HG02610 (cell line): ENCODE data around the gene SLC39A11.

ENCODE experiments used
- ATAC-seq: cut with Tn5 transposase; IDR thresholded peaks from one replicate; pipeline ENCODE4 v1.9.1; 2021; ENCODE audit warnings: mild to moderate bottlenecking, moderate library complexity; ENCODE audit not compliant: unreplicated experiment

Gene SLC39A11

DNA sequence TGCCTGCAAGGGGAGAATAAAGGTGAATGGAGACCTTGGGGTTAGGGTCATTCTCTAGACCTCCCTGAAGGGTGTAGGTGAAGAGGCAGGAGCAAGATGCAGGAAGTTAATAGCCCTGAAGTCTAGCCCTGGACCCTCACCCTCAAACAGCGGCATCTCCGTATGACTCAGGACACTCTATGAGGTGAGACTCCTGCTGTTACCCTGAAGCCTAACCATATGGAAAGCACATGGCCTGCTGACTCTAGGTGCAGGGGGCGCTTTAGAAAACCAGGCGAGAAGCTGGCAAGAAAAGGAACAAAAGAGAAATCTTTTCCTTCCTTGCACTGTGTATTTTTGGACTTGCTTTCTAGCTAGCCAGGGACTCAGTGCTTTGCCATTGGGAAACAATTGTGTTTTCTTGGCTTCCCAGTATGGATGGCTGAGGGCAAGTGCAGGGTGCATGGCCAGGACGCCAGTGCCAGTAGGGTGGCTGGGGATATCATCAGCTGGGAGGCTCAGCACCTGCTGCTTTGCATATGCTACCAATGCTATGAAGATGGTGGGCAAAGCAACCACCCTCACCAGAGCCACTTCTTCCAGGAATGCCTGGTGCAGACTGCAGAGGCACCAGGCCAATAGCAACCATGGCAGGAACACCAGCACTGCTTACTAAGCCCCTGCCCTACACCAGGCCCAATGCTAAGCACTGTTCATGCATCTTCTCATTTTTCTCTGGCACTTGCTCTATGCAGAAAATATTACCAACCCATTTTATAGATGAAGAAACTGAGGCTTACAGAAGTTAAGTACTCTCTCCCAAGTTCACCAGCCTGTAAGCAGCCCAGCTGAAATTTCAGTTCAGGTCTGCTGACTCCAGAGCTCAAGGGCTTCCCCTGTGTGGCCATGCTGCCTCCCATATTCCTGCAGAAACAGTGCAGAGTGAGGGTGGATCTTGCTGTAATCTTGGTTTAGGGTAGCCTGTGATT lies 425.1 kb downstream of the SLC39A11 start:
- no peak for ATAC-seq

DNA sequence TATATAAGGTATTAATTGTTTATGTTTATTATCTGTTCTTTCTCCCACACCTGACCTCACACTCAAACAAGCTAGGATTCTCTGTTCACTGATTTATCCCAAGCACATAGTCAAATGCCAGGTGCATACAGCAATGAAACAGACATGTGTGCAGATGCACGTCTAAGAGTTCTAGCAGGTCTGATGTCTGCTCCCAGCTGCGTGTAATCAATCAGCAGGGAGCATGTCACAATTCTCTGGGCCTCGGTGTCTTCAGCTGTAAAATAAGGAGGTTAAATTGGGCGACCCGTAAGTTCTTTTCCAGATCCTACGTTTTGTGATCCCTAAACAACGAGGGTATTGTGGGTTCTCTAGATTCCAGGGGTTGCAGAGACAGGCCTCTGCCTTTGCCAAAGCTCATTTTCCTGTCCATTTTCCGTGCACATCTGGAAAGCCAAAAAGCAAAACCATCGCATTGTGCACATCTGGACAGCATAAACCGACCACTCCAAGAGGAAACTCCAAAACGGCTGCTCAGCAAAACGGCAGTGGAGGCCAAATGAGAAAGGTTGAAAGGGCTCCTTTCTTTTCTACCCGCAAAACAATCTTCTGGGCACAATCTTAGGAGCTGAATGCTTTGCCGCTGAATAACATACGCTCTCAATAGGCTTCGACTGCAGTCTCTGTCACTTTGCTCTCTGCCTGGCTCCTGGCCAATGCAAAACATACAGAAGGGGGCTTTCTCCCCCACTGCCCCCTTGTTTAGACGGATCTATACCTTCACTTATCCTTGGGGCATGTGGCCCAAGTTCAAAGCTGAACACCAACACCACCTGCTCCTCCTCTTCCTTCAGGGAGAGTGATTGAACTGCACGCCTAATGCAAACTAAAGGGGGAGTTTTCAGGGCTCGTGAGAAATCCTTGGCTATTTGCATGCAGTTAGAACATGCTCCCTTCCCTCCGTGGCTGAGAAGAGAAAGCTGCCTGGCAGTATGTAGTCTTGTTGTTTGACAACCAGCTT lies 426.3 kb downstream of the SLC39A11 start:
- no peak for ATAC-seq

- no peak for ATAC-seq
These were observed 429.7 kb downstream of the SLC39A11 start for GRCh38 chr17:72662827-72663190.

DNA sequence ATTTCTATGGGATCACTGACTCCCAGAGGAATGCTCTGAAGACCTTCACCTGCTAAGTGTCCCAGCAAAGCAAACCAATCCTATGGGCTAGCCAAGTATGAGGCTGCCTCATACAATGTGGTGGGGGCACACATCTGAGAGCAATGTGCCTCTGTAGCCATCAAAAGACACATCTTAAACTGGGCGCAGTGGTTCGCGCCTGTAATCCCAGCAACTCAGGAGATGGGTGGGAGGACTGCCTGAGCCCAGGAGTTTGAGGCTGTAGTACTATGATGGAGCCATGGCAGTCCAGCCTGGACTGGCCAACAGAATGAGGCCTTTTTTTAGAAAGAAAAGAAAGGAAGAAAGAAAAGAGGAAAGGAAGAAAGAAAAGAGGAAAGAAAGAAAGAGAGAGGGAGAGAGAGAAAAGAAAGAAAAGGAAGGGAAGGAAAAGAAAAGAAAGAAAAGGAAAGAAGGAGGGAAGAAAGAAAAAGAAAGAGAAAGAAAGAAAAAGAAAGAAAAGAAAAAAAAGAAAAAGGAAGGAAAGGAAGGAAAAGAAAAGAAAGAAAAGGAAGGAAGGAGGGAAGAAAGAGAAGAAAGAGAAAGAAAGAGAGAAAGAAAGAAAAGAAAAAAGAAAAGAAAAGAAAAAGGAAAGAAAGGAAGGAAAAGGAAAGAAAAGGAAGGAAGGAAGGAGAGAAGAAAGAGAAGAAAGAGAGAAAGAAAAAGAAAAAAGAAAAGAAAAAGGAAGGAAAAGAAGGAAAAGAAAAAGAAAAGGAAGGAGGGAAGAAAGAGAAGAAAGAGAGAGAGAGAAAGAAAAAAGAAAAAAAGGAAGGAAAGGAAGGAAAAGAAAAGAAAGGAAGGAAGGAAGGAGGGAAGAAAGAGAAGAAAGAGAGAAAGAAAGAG lies 430.3 kb downstream of the SLC39A11 start:
- no peak for ATAC-seq

- no peak for ATAC-seq
These were observed 431.2 kb downstream of the SLC39A11 start for GRCh38 chr17:72661116-72661944.

DNA sequence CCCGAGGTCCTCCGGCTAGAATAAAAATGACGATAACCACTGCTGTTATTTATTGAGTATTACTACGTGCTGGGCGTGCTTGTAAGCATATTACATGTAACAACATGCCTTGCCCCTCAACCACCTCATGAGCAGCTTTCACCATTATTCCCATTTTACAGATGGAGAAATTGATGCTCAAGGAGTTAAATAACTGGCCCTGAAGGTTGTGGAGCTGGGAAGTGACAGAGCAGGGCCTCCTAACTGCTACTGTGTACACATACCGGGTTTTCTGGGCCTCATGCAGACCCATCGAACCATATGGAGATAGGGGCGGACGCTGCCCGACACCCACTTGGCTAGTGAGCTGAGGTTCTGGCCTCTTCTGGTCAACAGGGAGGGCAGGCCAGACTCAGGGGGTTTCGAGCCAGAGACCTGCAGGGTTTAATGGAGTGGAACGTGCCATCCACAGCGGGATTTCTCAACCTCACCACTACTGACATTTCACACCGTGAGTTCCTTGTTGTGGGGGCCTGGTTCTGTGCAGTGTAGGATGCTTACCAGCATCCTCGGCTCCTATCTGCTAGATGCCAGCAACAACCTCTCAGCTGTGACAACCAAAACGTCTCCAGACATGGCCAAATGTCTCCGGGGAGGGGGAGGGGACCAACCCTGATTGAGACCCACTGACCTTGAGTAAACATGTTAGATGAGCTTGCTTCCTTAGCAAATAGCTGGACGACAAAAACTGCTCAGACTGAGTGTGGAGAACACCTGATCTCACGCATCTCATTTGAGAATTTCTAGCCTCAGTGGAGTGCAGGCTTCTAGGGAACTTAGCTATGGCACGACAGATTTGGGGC lies 432.0 kb downstream of the SLC39A11 start:
- ATAC-seq, result no peak

GRCh38 chr17:72659811-72660210 lies 432.7 kb downstream of the SLC39A11 start:
- no peak for ATAC-seq

GRCh38 chr17:72658675-72659074 lies 433.8 kb downstream of the SLC39A11 start:
- ATAC-seq, result no peak

GRCh38 chr17:72657467-72658317 lies 434.8 kb downstream of the SLC39A11 start:
- ATAC-seq, result no peak

DNA sequence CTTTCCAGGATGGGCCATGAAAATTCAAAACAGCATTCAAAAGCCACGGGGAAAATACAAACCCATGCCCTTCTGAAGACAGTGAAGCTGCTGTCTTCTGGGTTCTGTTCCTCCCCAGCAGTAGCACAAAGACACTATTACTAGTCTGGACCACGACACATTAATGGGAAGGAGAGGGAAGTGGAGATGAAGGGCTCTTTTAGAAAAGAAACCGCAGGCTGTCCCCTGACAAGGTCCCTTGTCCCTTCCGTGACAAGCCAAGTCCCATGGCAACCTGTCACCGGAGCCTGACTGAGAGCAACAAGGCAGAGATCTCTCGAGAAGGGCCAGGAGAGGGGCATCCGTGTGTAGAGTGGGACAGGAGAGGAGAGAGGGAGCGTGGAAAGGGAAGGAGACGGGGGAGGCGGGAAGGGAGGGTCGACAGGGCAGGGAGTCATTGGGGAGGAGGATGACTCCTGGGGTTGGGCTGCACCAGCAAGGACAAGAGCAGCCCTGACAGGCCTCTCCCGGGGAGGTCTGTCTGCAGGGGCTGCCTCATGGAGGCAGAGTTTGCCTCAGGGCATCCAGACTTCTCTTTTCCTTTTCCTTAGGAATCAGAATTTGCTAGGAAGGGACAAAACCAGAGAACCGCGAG lies 436.2 kb downstream of the SLC39A11 start:
- no peak for ATAC-seq

GRCh38 chr17:72654706-72655105 lies 437.8 kb downstream of the SLC39A11 start:
- ATAC-seq, result no peak

GRCh38 chr17:72651988-72652387 lies 440.5 kb downstream of the SLC39A11 start:
- ATAC-seq, result no peak

- no peak for ATAC-seq
These were observed 443.8 kb downstream of the SLC39A11 start for GRCh38 chr17:72648702-72649101.

- ATAC-seq, result no peak
These were observed 446.3 kb downstream of the SLC39A11 start for GRCh38 chr17:72646176-72646575.

GRCh38 chr17:72644492-72644891 lies 448.0 kb downstream of the SLC39A11 start:
- ATAC-seq, result no peak

DNA sequence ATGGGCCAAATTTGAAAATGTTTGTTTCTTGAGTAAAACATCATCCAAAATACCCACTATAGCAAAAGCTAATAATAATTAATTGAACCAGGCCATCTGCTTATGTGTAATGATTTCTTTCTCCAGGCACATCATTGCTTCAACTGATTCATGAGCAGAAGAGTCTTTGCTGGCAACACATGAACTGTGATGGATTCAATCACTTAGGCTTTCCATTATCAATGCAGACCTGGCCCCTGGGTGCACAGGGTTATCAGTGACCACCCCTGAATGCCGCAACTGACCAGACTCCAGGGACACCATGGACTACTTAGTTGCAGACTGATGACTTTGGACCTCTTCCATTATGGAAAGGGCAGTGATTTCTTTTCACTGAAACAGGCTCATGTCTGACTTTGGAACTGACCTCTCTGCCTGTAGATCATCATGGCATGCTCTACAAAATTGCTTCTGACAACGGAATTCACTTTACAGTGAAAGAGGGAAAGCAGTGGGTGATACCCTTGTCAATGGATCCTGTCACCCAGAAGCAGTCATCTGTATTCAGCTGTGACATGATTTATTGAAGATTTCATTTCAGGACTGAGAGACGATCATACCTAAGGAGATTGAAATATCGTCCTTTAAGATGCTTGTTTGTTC lies 448.8 kb downstream of the SLC39A11 start:
- no peak for ATAC-seq

- no peak for ATAC-seq
These were observed 449.8 kb downstream of the SLC39A11 start for GRCh38 chr17:72642720-72643119.
